Activated CD8-positive, alpha-beta T cell treated with anti-CD3 and anti-CD28 coated beads for 36 hours (primary cell): Measurements from ENCODE around the gene TERT. TPM values are rescaled to one million over a fixed set of nuclear protein-coding genes. Genes with fewer than 3 reads are reported as not detected.
"Not testable (repeated sequence)": the region's sequence is repeated elsewhere in the genome, so short reads cannot be mapped to it uniquely, and the experiment has no call there.

Experiments used
- ATAC-seq: fragments of 200-7000 bp; cut with Tn5 transposase; one replicate; pipeline ENCODE4 v1.10.0; 2021; ENCODE audit warnings: mild to moderate bottlenecking, moderate library complexity
- CTCF ChIA-PET: fragments of 350-600 bp; sonication (Branson Sonifier 250); formaldehyde crosslinking; loops from one replicate; lab custom pipeline; 2021; ENCODE audit warnings: antibody characterized with exemption; lab: Charles Lee
- POLR2A ChIA-PET: fragments of 350-600 bp; sonication (Branson Sonifier 250); formaldehyde crosslinking; loops from one replicate; lab custom pipeline; 2021; ENCODE audit warnings: antibody characterized with exemption; lab: Charles Lee
- DNase-seq: peaks from one replicate; pipeline ENCODE4 v3.0.0-alpha.2; 2020
- H3K27ac Mint-ChIP-seq: one replicate; pipeline ENCODE4 v1.8.0; 2021; ENCODE audit warnings: mild to moderate bottlenecking, mixed read lengths
- H3K27me3 Mint-ChIP-seq: one replicate; pipeline ENCODE4 v1.8.0; 2021; ENCODE audit warnings: mixed read lengths
- H3K36me3 Mint-ChIP-seq: one replicate; pipeline ENCODE4 v1.8.0; 2021; ENCODE audit warnings: low read depth, mixed read lengths
- H3K4me1 Mint-ChIP-seq: one replicate; pipeline ENCODE4 v1.8.0; 2021; ENCODE audit warnings: low read depth, mixed read lengths
- H3K4me3 Mint-ChIP-seq: one replicate; pipeline ENCODE4 v1.8.0; 2021; ENCODE audit warnings: mild to moderate bottlenecking, moderate library complexity, mixed read lengths
- H3K9me3 Mint-ChIP-seq: one replicate; pipeline ENCODE4 v1.8.0; 2021; ENCODE audit warnings: mixed read lengths
- CTCF ChIP-seq: fragments of 200-600 bp; IDR thresholded peaks from one replicate; pipeline ENCODE4 v1.8.0; 2022; ENCODE audit warnings: antibody characterized with exemption, mild to moderate bottlenecking
- intact Hi-C: fragments of 100-400 bp; cut with micrococcal nuclease; formaldehyde crosslinking; loops from one replicate; pipeline ENCODE4 v1.10.0; 2022
- total RNA-seq, 2 experiments: library from RNA; stranded (reverse); gene quantifications; one replicate each; pipeline ENCODE4 v1.2.3, GENCODE V29; 2021

The TERT gene
- total RNA-seq, 2 experiments from 2014 or later, result 12.5 to 12.7 TPM

GRCh38 chr5:1334831-1335539 is 40.1 kb upstream of the TERT start:
- POLR2A ChIA-PET, result interaction anchor here (1.9 kb wide), 1 partner anchor 10 kb away, joined by 5 read pairs; the partner anchor contains the start of gene CLPTM1L
- Mint-ChIP-seq H3K9me3 (no peaks in the 10 kb centered on the region), H3K27me3 (no peaks in the 10 kb centered on the region), H3K27ac (no peak overlapping the region), H3K4me1 (peaks cover 3% of the 10 kb centered on the region), H3K36me3 (peaks cover 22% of the 10 kb centered on the region), H3K4me3 (no peak overlapping the region)
- TF ChIP-seq CTCF, result no peak
- CTCF ChIA-PET, result no interaction called here
- DNase-seq (no peak), ATAC-seq (no peak)
- intact Hi-C loops, result no loop called here

- ATAC-seq, result no peak
- H3K36me3 Mint-ChIP-seq, result peaks cover 21% of the 10 kb centered on the region
- no peak overlapping the region for H3K27ac Mint-ChIP-seq
- no peak for TF ChIP-seq CTCF
- CTCF ChIA-PET, result no interaction called here
- no peaks in the 10 kb centered on the region for H3K9me3 Mint-ChIP-seq
- no peak overlapping the region for H3K4me3 Mint-ChIP-seq
- intact Hi-C loops, result no loop called here
- H3K4me1 Mint-ChIP-seq, result peaks cover 3% of the 10 kb centered on the region
- POLR2A ChIA-PET, result no interaction called here
- no peak for DNase-seq
- H3K27me3 Mint-ChIP-seq, result no peaks in the 10 kb centered on the region
Observed at GRCh38 chr5:1333986-1334385, 39.1 kb upstream of the TERT start.

GRCh38 chr5:1333286-1333685 is 38.4 kb upstream of the TERT start:
- ATAC-seq, H3K27ac Mint-ChIP-seq, POLR2A ChIA-PET, H3K9me3 Mint-ChIP-seq, H3K27me3 Mint-ChIP-seq, H3K4me3 Mint-ChIP-seq, intact Hi-C loops, CTCF ChIA-PET, H3K4me1 Mint-ChIP-seq, DNase-seq: not testable (repeated sequence)
- H3K36me3 Mint-ChIP-seq, result peaks cover 20% of the 10 kb centered on the region

GRCh38 chr5:1332461-1333001 is 37.7 kb upstream of the TERT start:
- ATAC-seq, result peak; percentile 83
- Mint-ChIP-seq H3K27ac (peak overlapping the region; percentile 16), H3K9me3 (no peaks in the 10 kb centered on the region), H3K4me1 (peaks cover 6% of the 10 kb centered on the region), H3K36me3 (peaks cover 17% of the 10 kb centered on the region), H3K27me3 (no peaks in the 10 kb centered on the region), H3K4me3 (no peak overlapping the region)
- POLR2A ChIA-PET, result interaction anchor here (0.6 kb wide), 1 partner anchor 70 kb away, joined by 3 read pairs; no protein-coding TSS in a partner anchor
- intact Hi-C loops, result no loop called here
- no peak for DNase-seq
- CTCF ChIA-PET, result no interaction called here
- TF ChIP-seq CTCF, result no peak

- Mint-ChIP-seq H3K4me1 (peaks cover 4% of the 10 kb centered on the region), H3K27me3 (no peaks in the 10 kb centered on the region), H3K4me3 (no peak overlapping the region), H3K9me3 (no peaks in the 10 kb centered on the region), H3K27ac (peak overlapping the region; percentile 16), H3K36me3 (peaks cover 15% of the 10 kb centered on the region)
- TF ChIP-seq CTCF, result no peak
- intact Hi-C loops, result no loop called here
- no peak for ATAC-seq
- ChIA-PET POLR2A (interaction anchor here (0.6 kb wide), 1 partner anchor 70 kb away, joined by 3 read pairs; no protein-coding TSS in a partner anchor), CTCF (no interaction called here)
- no peak for DNase-seq
Observed at GRCh38 chr5:1331861-1332405, 37.1 kb upstream of the TERT start.
